GM18870 (cell line): ENCODE measurements around the gene IYD.

Experiments
- ATAC-seq: cut with Tn5 transposase; IDR thresholded peaks from one replicate; pipeline ENCODE4 v1.9.1; 2021; ENCODE audit warnings: moderate library complexity; ENCODE audit not compliant: unreplicated experiment

The IYD gene

GRCh38 chr6:150368762-150369161 is at the start of gene IYD:
TSS of gene IYD (plus strand) at chr6:150369012. CDS start at chr6:150369032, 20 bp downstream.
- no peak for ATAC-seq

GRCh38 chr6:150319924-150320323 is 48.9 kb upstream of the IYD start:
- no peak for ATAC-seq

- no peak for ATAC-seq
Measured at GRCh38 chr6:150320442-150320841, 48.4 kb upstream of the IYD start.

- no peak for ATAC-seq
Measured at GRCh38 chr6:150322466-150322871, 46.3 kb upstream of the IYD start.

GRCh38 chr6:150323205-150323604 is 45.6 kb upstream of the IYD start:
- ATAC-seq, result no peak

DNA sequence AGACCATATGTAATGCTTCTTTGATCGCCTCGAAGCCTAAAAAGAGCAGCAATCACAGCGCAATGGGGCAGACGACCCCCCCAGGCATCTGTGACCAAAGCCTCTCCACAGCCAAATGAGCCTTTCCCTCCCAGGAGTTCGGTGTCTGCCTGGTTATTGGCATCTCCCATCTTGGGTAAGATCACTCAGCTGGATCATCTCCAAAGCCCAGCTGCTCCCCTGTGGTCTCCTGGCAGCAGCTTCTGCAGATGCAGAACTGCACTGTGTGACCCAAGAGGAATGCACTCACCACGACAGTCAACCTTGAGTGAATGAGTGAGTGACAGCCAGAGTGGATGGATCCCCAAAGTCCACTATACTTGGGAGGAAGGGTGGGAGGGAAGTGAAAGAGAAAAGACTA is 44.8 kb upstream of the IYD start:
- no peak for ATAC-seq

- ATAC-seq, result no peak
Measured at GRCh38 chr6:150325066-150325772, 43.6 kb upstream of the IYD start.

GRCh38 chr6:150327117-150327774 is 41.6 kb upstream of the IYD start:
- no peak for ATAC-seq

DNA sequence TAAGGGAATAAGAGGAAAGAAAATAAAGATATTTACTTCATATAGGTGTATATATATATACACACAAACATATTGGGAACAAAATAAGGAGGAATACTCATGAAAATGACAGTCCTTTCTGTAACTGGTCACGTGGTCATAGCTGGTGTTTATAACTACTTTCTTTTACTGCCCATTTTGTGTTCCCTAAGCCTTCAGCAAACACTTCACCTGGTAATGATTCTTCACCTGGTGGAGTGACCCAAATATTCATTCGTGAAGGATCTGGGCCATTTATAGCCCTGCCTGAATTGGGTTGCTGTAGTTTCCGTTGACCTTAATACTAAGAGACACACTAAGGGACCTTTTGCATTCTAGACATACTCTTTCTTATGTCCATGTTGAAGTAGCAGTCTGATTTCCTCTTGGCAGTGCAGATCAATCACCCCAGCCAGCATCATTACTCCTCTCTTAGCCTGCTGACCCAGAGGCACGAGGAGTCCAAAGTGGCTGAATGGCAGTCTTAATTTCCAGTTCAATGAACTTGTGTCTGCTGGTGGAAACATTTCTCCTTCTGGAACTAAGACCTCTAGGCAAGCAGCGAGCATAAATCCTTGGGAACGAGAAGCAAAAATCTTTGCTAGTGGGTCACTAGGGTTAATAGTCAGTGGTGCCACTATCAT is 39.9 kb upstream of the IYD start:
- no peak for ATAC-seq

DNA sequence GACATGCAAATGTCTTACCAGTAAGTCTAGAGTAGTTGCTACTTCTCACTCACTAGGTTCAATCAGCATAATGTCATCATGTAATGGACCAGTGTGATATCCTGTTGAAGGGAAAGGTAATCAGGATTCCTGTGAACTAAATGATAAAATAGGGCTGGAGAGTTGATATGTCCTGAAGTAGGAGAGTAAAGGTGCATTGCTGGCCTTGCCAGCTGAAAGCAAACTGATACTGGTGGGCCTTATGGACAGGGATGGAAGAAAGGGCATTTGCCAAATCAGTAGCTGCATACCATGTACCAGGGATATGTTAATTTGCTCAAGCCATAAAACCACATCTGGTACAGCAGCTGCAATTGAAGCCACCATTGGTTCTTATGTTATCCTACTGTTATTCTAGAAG is 37.5 kb upstream of the IYD start:
- no peak for ATAC-seq

GRCh38 chr6:150332939-150333584 is 35.8 kb upstream of the IYD start:
- no peak for ATAC-seq

DNA sequence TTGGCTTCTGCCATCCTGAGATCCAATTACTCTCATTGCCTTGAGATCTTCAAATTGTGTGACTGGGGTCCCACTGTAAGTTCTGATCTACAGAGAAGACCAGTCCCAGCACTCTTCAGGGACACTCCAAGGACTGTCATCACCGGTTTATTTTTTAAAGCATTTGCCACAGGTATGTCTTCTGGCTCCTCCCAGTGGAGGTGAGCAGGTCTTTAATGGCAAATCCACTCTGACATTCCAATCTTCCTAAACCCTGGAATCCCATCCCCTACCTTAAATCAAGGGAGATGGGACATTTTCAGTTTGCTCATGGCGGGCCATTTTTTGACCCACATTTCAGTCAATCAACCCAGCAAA is 35.2 kb upstream of the IYD start:
- ATAC-seq, result no peak

GRCh38 chr6:150334790-150335783 is 33.7 kb upstream of the IYD start:
- no peak for ATAC-seq

- peak; percentile 52 for ATAC-seq
Measured at GRCh38 chr6:150336299-150336698, 32.5 kb upstream of the IYD start.

- ATAC-seq, result no peak
Measured at GRCh38 chr6:150336708-150337107, 32.1 kb upstream of the IYD start.

- ATAC-seq, result no peak
Measured at GRCh38 chr6:150342126-150342525, 26.7 kb upstream of the IYD start.

GRCh38 chr6:150343434-150343833 is 25.4 kb upstream of the IYD start:
- no peak for ATAC-seq

- ATAC-seq, result no peak
Measured at GRCh38 chr6:150345781-150346180, 23.0 kb upstream of the IYD start.

DNA sequence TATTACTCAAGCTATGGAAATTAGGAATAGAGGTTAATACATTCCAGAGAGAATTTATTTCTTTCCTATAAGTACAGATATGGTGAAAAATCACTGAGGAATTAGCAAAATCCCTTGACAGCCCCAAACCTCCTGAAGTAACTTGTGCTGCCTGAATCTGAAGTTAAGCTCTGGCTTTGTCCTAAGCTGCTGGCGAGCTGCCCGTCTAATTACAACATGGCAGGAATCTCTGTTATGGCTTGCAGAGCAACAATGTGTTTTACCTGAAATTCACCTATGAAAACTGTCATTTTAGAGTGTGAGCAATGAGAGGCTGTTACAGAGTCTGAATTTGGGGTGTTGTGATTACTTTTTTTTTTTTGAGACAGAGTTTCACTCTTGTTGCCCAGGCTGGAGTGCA is 22.5 kb upstream of the IYD start:
- no peak for ATAC-seq

DNA sequence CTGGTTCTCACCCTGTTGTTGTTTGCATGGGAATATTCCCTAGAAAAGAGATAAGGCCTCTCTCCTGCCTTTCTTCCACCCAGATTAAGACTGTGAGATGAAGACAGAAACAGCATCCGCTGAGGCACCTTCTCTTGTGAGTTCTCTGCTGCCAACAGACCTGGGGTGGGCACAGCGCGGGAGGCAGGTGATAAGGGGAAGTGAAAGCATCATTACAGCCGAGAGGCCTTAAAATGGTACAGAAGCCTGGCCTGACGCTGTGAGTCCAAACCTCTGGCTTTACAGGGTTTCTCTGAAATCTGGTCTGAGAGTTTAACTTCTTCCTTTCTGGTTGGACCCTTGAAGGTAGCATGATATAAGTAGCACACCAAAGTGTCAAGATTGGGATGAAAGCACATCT is 21.0 kb upstream of the IYD start:
- ATAC-seq, result no peak

DNA sequence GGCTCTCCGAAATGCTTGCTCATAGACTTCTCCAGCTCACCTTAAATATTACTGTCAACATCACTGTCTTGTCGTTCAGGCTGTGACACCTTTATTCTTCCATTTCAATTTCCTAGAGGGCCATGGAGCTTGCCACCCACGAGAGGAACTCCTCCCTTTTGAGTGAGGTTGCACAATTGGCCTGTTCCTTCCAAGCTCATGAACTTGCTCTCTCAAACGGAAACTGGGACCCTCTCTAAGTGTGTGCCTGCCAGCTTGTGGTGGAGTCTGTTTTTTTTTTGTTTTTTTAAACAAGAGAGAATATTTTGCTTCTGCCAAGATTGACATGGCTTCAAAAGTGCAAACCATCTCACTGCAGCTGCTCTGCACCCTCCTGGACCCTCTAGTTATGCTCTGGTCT is 19.3 kb upstream of the IYD start:
- no peak for ATAC-seq
